B cell (primary cell): Measurements from ENCODE around the gene BABAM2. TPM values are rescaled to one million over a fixed set of nuclear protein-coding genes. Genes with fewer than 3 reads are reported as not detected.

Experiments used
- ATAC-seq: fragments of 200-7000 bp; cut with Tn5 transposase; one replicate; pipeline ENCODE4 v1.10.0; 2021; ENCODE audit warnings: low read depth, mild to moderate bottlenecking, moderate number of reproducible peaks, moderate library complexity
- CTCF ChIA-PET: fragments of 350-600 bp; sonication (Branson Sonifier 250); formaldehyde crosslinking; loops from one replicate; lab custom pipeline; 2021; ENCODE audit warnings: antibody characterized with exemption, inconsistent platforms; lab: Charles Lee
- POLR2A ChIA-PET: fragments of 350-600 bp; sonication (Branson Sonifier 250); formaldehyde crosslinking; loops from one replicate; lab custom pipeline; 2021; ENCODE audit warnings: antibody characterized with exemption; lab: Charles Lee
- DNase-seq: peaks from one replicate; pipeline ENCODE4 v3.0.0; 2013
- H2AFZ ChIP-seq: 2 replicates; pipeline ENCODE4 v1.6.1; 2012; ENCODE audit warnings: mild to moderate bottlenecking, low read depth, low read length; ENCODE audit not compliant: insufficient read depth, poor library complexity, severe bottlenecking
- H3K27ac ChIP-seq, 2 donors: 1 replicate in 1 of 2; 2 replicates in 1 of 2; pipeline ENCODE4 v1.5.1; 2012 to 2013; ENCODE audit warnings: low read length in 2 of 2, mild to moderate bottlenecking in 2 of 2, moderate library complexity in 1 of 2
- H3K27me3 ChIP-seq, 4 experiments: fragments of 200-600 bp in 1 of 4; sonication (generic) in 1 of 4; replicated peaks in 1 of 4; 1 replicate in 2 of 4; 2 replicates in 2 of 4; pipeline versions ENCODE4 v1.6.1 to v1.7.0; 2013 to 2016; ENCODE audit warnings: low read length in 3 of 4, mild to moderate bottlenecking in 2 of 4, mixed read lengths in 1 of 4, moderate library complexity in 1 of 4; ENCODE audit not compliant: insufficient read depth in 4 of 4, control insufficient read depth in 3 of 4; ENCODE audit errors: control extremely low read depth in 1 of 4
- H3K36me3 ChIP-seq, 2 experiments: replicated peaks in 1 of 2; 1 replicate in 1 of 2; 2 replicates in 1 of 2; pipeline versions ENCODE4 v1.6.1 to v1.7.1; 2013; ENCODE audit warnings: low read length in 1 of 2; ENCODE audit not compliant: insufficient read depth in 2 of 2, control insufficient read depth in 1 of 2; ENCODE audit errors: control extremely low read depth in 1 of 2, extremely low read depth in 1 of 2
- H3K4me1 ChIP-seq, 2 donors: fragments of 200-600 bp in 1 of 2; sonication (generic) in 1 of 2; 1 replicate in 1 of 2; 2 replicates in 1 of 2; pipeline versions ENCODE4 v1.5.1 to v1.6.1; 2013 to 2017; ENCODE audit warnings: low read length in 2 of 2; ENCODE audit not compliant: control insufficient read depth in 2 of 2, insufficient read depth in 2 of 2
- H3K4me2 ChIP-seq: replicated peaks from 2 replicates; pipeline ENCODE3; 2012; ENCODE audit warnings: mild to moderate bottlenecking, low read depth, low read length; ENCODE audit not compliant: poor library complexity, severe bottlenecking
- H3K4me3 ChIP-seq, 5 experiments: fragments of 200-600 bp in 1 of 5; sonication (generic) in 1 of 5; 1 replicate in 3 of 5; 2 replicates in 2 of 5; pipeline versions ENCODE4 v1.5.1 to v1.7.0; 2011 to 2016; ENCODE audit warnings: low read length in 4 of 5, mild to moderate bottlenecking in 4 of 5, low read depth in 2 of 5, control low read depth in 1 of 5, moderate library complexity in 1 of 5; ENCODE audit not compliant: insufficient read depth in 1 of 5; ENCODE audit errors: control extremely low read depth in 1 of 5, extremely low read depth in 1 of 5
- H3K79me2 ChIP-seq: fragments of 200-600 bp; sonication (generic); one replicate; pipeline ENCODE4 v1.6.0; 2016; ENCODE audit warnings: low read length; ENCODE audit not compliant: control insufficient read depth, insufficient read depth
- H3K9ac ChIP-seq: fragments of 200-600 bp; sonication (generic); 2 replicates; pipeline ENCODE4 v1.6.1; 2017; ENCODE audit warnings: mild to moderate bottlenecking, low read length, moderate library complexity
- H3K9me3 ChIP-seq, 3 donors: one replicate each; pipeline versions ENCODE4 v1.6.1 to v1.7.1; 2013; ENCODE audit warnings: low read length in 2 of 3; ENCODE audit not compliant: control insufficient read depth in 2 of 3, insufficient read depth in 1 of 3; ENCODE audit errors: control extremely low read depth in 1 of 3
- H4K20me1 ChIP-seq: 2 replicates; pipeline ENCODE4 v1.6.0; 2012; ENCODE audit warnings: mild to moderate bottlenecking, low read length; ENCODE audit not compliant: insufficient read depth, control insufficient read depth, poor library complexity, severe bottlenecking
- H3K27ac Mint-ChIP-seq: one replicate; pipeline ENCODE4 v1.8.0; 2021; ENCODE audit warnings: mixed read lengths
- H3K27me3 Mint-ChIP-seq: one replicate; pipeline ENCODE4 v1.8.0; 2021; ENCODE audit warnings: mixed read lengths
- H3K4me1 Mint-ChIP-seq: one replicate; pipeline ENCODE4 v1.8.0; 2021; ENCODE audit warnings: mixed read lengths
- H3K4me3 Mint-ChIP-seq: one replicate; pipeline ENCODE4 v1.8.0; 2021; ENCODE audit warnings: mixed read lengths
- H3K9me3 Mint-ChIP-seq: one replicate; pipeline ENCODE4 v1.8.0; 2022; ENCODE audit warnings: mixed read lengths; ENCODE audit not compliant: insufficient read depth
- EZH2 ChIP-seq: IDR thresholded peaks from 2 replicates; pipeline ENCODE4 v1.6.1; 2012; ENCODE audit warnings: borderline replicate concordance, low read depth, mild to moderate bottlenecking, moderate library complexity, low read length; ENCODE audit not compliant: insufficient read depth, poor library complexity, severe bottlenecking
- WGBS: methylation state at CpG from one replicate; pipeline ENCODE4 v1.1.5; 2013; ENCODE audit warnings: missing lambda C conversion rate; ENCODE audit not compliant: insufficient coverage; 5-methylcytosine and 5-hydroxymethylcytosine counted together
- intact Hi-C: fragments of 100-400 bp; cut with micrococcal nuclease; formaldehyde crosslinking; loops from one replicate; pipeline ENCODE4 v1.10.0; 2022
- polyA plus RNA-seq: library from polyadenylated mRNA; depleted of rRNA; stranded (reverse); fragments of >200 nt; gene quantifications from 2 replicates; pipeline ENCODE4 v1.2.3, GENCODE V29; 2012
- total RNA-seq, 2 donors: library from RNA; stranded (reverse); fragments of 120-200 nt in 1 of 2; gene quantifications; 1 replicate in 1 of 2; 2 replicates in 1 of 2; pipeline versions ENCODE4 v1.2.3 to v1.2.4, GENCODE V29; 2013 to 2022
- TF ChIP-seq, protein P1 (sequence below): fragments of 200-600 bp; IDR thresholded peaks from one replicate; pipeline ENCODE4 v1.8.0; 2022; ENCODE audit warnings: antibody characterized with exemption, mild to moderate bottlenecking

Gene BABAM2
- total and polyA plus RNA-seq, 2 donors (not counting 1 experiment from before 2014, with no cell fraction given): 22.3 to 69.6 TPM

- ChIA-PET CTCF (no interaction called here), POLR2A (no interaction called here)
- ATAC-seq: no peak
- H3K27ac Mint-ChIP-seq: no peak overlapping the region
- H3K27me3 Mint-ChIP-seq: no peaks in the 10 kb centered on the region
- H3K4me2 ChIP-seq: no peak overlapping the region
- H3K9ac ChIP-seq: no peak overlapping the region
- intact Hi-C loops: no loop called here
- no peak overlapping the region for H2AFZ ChIP-seq
- no peaks in the 10 kb centered on the region for H3K9me3 Mint-ChIP-seq
- TF ChIP-seq EZH2: no peak
- TF ChIP-seq, protein P1, sequence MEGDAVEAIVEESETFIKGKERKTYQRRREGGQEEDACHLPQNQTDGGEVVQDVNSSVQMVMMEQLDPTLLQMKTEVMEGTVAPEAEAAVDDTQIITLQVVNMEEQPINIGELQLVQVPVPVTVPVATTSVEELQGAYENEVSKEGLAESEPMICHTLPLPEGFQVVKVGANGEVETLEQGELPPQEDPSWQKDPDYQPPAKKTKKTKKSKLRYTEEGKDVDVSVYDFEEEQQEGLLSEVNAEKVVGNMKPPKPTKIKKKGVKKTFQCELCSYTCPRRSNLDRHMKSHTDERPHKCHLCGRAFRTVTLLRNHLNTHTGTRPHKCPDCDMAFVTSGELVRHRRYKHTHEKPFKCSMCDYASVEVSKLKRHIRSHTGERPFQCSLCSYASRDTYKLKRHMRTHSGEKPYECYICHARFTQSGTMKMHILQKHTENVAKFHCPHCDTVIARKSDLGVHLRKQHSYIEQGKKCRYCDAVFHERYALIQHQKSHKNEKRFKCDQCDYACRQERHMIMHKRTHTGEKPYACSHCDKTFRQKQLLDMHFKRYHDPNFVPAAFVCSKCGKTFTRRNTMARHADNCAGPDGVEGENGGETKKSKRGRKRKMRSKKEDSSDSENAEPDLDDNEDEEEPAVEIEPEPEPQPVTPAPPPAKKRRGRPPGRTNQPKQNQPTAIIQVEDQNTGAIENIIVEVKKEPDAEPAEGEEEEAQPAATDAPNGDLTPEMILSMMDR: no peak
- no peaks in the 10 kb centered on the region for H3K27me3 ChIP-seq
- no peak overlapping the region for H3K4me3 Mint-ChIP-seq
- H3K9me3 ChIP-seq: no peaks in the 10 kb centered on the region
- no peaks in the 10 kb centered on the region for H3K4me1 ChIP-seq
- H3K27ac ChIP-seq: no peak overlapping the region
- H3K79me2 ChIP-seq: no peaks in the 10 kb centered on the region
- WGBS: 100% methylated on average over 4 of the region's 6 CpGs
- peaks cover 0 to 19% of the 10 kb centered on the region in 2 experiments for H3K36me3 ChIP-seq
- H3K4me3 ChIP-seq: no peak overlapping the region
- DNase-seq: no peak
- no peaks in the 10 kb centered on the region for H3K4me1 Mint-ChIP-seq
- no peaks in the 10 kb centered on the region for H4K20me1 ChIP-seq
These were observed 422.8 kb downstream of the BABAM2 start for GRCh38 chr2:28313220-28313784.

GRCh38 chr2:28314968-28315367 is 424.4 kb downstream of the BABAM2 start:
- no peak overlapping the region for H3K4me3 Mint-ChIP-seq
- H3K4me1 Mint-ChIP-seq: no peaks in the 10 kb centered on the region
- Histone ChIP-seq H3K9ac (no peak overlapping the region), H3K79me2 (no peaks in the 10 kb centered on the region), H3K4me1 (no peaks in the 10 kb centered on the region), H3K4me3 (no peak overlapping the region), H3K9me3 (no peaks in the 10 kb centered on the region), H2AFZ (no peak overlapping the region), H3K4me2 (no peak overlapping the region), H3K27ac (no peak overlapping the region), H3K36me3 (peaks cover 0 to 5% of the 10 kb centered on the region in 2 experiments), H4K20me1 (no peaks in the 10 kb centered on the region), H3K27me3 (no peaks in the 10 kb centered on the region)
- POLR2A ChIA-PET: no interaction called here
- H3K9me3 Mint-ChIP-seq: no peaks in the 10 kb centered on the region
- H3K27me3 Mint-ChIP-seq: no peaks in the 10 kb centered on the region
- no peak for TF ChIP-seq EZH2
- TF ChIP-seq, protein P1: no peak
- CTCF ChIA-PET: interaction anchor here (0.7 kb wide), 1 partner anchor 435 kb away, joined by 4 read pairs; no protein-coding TSS in a partner anchor
- intact Hi-C loops: no loop called here
- no peak for ATAC-seq
- DNase-seq: no peak
- H3K27ac Mint-ChIP-seq: no peak overlapping the region
